Progenitor cell of endocrine pancreas (in vitro differentiated cells): ENCODE data around the gene ATG2B. TPM values are rescaled to one million over a fixed set of nuclear protein-coding genes. Genes with fewer than 3 reads are reported as not detected.

Experiments
- DNase-seq: peaks from one replicate; pipeline ENCODE4 v3.0.0; 2021; ENCODE audit warnings: low spot score; ENCODE audit not compliant: unreplicated experiment
- H3K27ac Mint-ChIP-seq: 2 replicates; pipeline ENCODE4 v1.8.0; 2021; ENCODE audit warnings: mild to moderate bottlenecking, moderate library complexity, mixed read lengths
- H3K27me3 Mint-ChIP-seq: 2 replicates; pipeline ENCODE4 v1.8.0; 2021; ENCODE audit warnings: mixed read lengths
- H3K36me3 Mint-ChIP-seq: 2 replicates; pipeline ENCODE4 v1.8.0; 2022; ENCODE audit warnings: mixed read lengths; ENCODE audit not compliant: insufficient read depth
- H3K4me1 Mint-ChIP-seq: 2 replicates; pipeline ENCODE4 v1.8.0; 2021; ENCODE audit warnings: low read depth, mixed read lengths
- H3K4me3 Mint-ChIP-seq: 2 replicates; pipeline ENCODE4 v1.8.0; 2021; ENCODE audit warnings: low read depth, mild to moderate bottlenecking, moderate library complexity, mixed read lengths
- H3K9me3 Mint-ChIP-seq: 2 replicates; pipeline ENCODE4 v1.8.0; 2021; ENCODE audit warnings: low read depth, mixed read lengths
- CTCF ChIP-seq: fragments of 200-600 bp; sonication (generic); IDR thresholded peaks from one replicate; pipeline ENCODE4 v1.5.0; 2021; ENCODE audit warnings: antibody characterized with exemption, mild to moderate bottlenecking; ENCODE audit not compliant: unreplicated experiment
- total RNA-seq: library from RNA; stranded (reverse); gene quantifications from 2 replicates; pipeline ENCODE4 v1.2.1, GENCODE V29; 2021

The ATG2B gene
- total RNA-seq, 1 donor from 2014 or later, result 24.5 TPM

DNA sequence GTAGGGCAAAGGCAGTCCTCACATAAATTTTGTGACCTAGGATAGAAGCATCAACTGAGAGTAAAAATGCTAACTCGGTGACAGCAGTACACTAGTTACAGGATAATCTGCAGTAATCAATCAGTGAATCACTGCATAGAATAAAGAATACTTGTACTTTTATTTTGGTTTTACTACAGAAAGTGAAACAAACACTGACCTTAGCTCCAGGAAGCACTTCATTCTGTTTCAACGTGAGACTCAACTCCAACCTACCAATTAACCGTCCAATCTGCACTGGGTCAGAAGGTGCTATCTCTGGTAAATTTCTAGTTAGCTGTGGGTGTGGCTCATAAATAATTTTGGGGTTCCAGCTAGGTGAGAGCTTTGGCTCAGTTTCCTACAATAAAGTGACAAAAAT, 21.8 kb downstream of the ATG2B start:
- Mint-ChIP-seq H3K27me3 (no peaks in the 10 kb centered on the region), H3K4me3 (no peak overlapping the region), H3K4me1 (no peaks in the 10 kb centered on the region), H3K27ac (no peak overlapping the region), H3K36me3 (peaks cover 21% of the 10 kb centered on the region), H3K9me3 (peaks cover 4% of the 10 kb centered on the region)
- DNase-seq, result no peak
- TF ChIP-seq CTCF, result no peak

DNA sequence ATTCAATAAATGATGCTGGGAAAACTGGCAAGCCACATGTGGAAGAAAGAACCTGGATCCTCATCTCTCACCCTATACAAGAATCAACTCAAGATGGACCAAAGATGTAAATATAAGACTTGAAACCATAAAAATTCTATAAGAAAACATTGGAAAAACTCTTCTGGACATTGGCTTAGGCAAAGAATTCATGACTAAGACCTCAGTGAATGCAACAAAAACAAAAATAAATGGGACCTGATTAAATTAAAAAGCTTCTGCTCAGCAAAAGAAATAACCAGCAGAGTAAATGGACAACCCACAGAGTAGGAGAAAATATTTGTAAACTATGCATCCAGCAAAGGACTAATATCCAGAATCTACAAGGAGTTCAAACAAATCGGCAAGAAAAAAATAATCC, 24.6 kb downstream of the ATG2B start:
- Mint-ChIP-seq H3K27ac (no peak overlapping the region), H3K36me3 (peaks cover 26% of the 10 kb centered on the region), H3K9me3 (peaks cover 4% of the 10 kb centered on the region), H3K4me3 (no peak overlapping the region), H3K4me1 (no peaks in the 10 kb centered on the region), H3K27me3 (no peaks in the 10 kb centered on the region)
- DNase-seq, result no peak
- TF ChIP-seq CTCF, result no peak

GRCh38 chr14:96324219-96324618, 38.9 kb downstream of the ATG2B start:
- no peaks in the 10 kb centered on the region for H3K9me3 Mint-ChIP-seq
- no peak overlapping the region for H3K4me3 Mint-ChIP-seq
- H3K27me3 Mint-ChIP-seq, result no peaks in the 10 kb centered on the region
- H3K4me1 Mint-ChIP-seq, result no peaks in the 10 kb centered on the region
- no peak for DNase-seq
- no peak for TF ChIP-seq CTCF
- no peak overlapping the region for H3K27ac Mint-ChIP-seq
- peaks cover 7% of the 10 kb centered on the region for H3K36me3 Mint-ChIP-seq

DNA sequence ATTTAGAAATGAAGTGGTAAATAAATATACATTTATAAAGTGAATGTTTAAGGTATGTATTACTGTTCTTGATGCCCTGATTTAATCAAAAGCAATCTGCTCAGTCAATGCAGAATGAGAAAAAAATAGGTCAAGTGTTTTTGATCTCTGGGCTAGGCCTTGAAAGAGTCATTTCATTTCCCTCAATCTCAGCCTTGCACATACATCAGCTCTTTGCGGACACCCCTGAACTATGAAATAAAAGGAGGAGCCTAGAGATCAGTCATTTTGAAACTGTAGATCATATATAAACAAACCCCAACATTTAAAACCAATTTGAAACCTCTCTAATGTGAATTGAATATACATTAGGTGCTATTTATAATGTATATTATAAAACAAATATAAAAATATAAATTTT, 42.5 kb downstream of the ATG2B start:
- no peak overlapping the region for H3K4me3 Mint-ChIP-seq
- peaks cover 14% of the 10 kb centered on the region for H3K36me3 Mint-ChIP-seq
- no peaks in the 10 kb centered on the region for H3K4me1 Mint-ChIP-seq
- DNase-seq, result no peak
- no peaks in the 10 kb centered on the region for H3K9me3 Mint-ChIP-seq
- H3K27ac Mint-ChIP-seq, result no peak overlapping the region
- H3K27me3 Mint-ChIP-seq, result no peaks in the 10 kb centered on the region
- no peak for TF ChIP-seq CTCF

- Mint-ChIP-seq H3K9me3 (no peaks in the 10 kb centered on the region), H3K36me3 (peaks cover 22% of the 10 kb centered on the region), H3K4me3 (no peak overlapping the region), H3K27me3 (no peaks in the 10 kb centered on the region), H3K4me1 (no peaks in the 10 kb centered on the region), H3K27ac (no peak overlapping the region)
- no peak for TF ChIP-seq CTCF
- DNase-seq, result no peak
Observed at GRCh38 chr14:96318836-96319235, 44.3 kb downstream of the ATG2B start.
